NOMO-1 treated with dmso at 0.1 percent for 144 hours (cell line): ENCODE data around the gene DLL4.

ENCODE experiments used
- DNase-seq: peaks from one replicate; lab custom pipeline; 2025; ENCODE audit not compliant: unreplicated experiment; lab: John Stamatoyannopoulos, UW

The DLL4 gene

DNA sequence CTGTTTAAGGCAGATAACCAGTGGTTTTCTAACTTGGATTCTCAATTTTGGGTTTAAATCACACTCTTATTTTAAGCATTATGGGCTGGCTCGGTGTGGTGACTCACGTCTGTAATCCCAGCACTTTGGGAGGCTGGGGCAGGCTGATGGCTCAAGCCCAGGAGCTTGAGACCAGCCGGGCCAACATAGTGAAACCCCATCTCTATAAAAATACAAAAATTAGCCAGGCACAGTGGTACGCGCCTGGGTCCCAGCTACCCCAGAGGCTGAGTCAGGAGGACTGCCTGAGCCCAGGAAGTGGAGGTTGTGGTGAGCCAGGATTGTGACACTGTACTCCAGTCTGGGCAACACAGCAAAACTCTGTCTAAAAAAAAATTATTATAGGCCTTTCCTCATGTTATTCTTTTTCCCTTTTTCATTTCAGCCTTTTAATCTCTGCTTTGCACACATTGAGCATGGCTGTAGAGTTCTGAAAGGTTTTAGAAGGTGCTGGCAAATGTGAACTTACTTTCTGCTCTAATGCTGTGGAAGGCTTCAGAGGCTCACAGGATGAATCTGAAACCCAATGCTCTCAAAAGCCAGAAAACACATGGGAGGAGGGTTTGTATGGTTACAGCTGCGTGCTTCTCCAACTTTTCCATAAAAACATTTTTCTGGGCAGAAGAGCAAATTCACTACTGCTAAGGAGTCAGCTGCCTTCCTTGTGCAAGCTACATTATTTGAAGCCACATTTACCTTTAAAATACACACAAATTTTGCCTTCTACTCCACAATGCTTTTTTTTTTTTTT is 56.6 kb downstream of the DLL4 start:
- no peak for DNase-seq

DNA sequence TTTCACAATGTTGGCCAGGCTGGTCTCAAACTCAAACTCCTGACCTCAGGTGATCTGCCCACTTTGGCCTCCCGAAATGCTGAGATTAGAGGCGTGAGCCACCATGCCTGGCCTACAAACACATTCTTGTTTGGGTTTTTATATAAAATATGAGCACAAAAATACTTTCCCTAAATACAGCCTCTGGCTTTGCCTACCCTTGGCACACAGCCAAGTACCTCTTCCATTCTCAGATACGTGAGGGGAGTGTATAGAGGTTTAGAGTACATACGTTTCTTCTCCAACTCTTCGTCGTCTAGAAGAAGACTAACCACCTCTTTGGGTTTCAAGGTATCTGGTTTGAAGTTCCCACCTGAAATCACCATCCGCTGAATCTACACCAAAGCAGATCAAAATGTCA is 57.7 kb downstream of the DLL4 start:
- no peak for DNase-seq

DNA sequence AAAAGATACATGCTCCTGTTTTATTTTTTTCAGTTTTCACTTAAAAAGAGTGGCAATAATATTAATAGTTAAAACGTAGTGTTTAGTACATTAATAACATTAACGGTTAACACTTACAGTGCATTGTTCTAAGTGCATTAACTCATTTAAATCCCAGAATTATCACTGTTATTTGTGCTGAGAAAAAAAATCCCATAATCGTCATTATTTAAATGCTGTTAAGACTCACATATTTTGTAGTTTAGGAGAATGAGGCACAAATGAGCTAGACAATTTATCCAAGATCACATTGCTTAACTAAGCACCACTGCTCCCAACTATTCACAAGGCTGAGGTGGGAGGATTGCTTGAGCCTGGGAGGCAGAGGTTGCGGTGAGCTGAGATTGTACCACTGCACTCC is 59.0 kb downstream of the DLL4 start:
- DNase-seq: no peak
